HG02938 (cell line): ENCODE measurements around the gene PDLIM7.

Source experiments
- ATAC-seq: cut with Tn5 transposase; IDR thresholded peaks from one replicate; pipeline ENCODE4 v1.9.1; 2021; ENCODE audit warnings: mild to moderate bottlenecking, moderate library complexity; ENCODE audit not compliant: unreplicated experiment

The PDLIM7 gene

DNA sequence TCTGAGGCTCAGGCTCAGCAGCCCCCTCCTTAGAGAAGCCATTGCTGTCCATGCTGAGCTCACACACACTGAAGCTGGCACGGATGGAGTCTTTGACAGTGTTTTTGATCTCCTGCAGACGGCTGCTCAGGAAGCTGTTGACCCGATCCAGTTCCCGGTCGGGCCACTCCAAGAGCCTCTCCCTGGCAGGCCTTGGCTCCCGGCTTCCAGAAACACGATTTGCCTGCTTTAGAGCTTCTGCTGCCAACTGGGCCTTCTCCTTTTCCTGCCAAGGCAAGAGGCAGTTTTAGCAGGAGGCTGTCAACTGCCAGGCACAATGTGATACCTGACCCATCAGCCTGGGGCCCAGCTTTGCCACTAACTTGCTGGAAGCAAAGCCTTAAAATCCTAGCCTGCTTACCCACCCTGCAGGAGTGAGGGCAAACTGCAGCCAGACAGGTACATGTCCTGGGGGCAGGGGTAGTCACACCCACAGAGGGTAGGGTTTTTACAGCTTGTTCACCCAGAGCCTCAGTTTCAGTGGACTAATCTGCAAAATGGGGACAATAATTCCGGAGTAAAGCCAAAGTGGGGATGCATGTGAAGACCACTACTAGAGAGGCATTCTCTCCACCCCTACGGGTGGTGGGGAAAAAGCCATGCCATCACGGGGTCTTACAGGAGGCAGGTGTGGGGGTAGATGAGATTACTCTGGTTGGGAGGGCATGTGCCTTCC, 27.7 kb upstream of the PDLIM7 start:
- no peak for ATAC-seq

- no peak for ATAC-seq
Measured at GRCh38 chr5:177524539-177524900, 27.1 kb upstream of the PDLIM7 start.

GRCh38 chr5:177523711-177524538, 26.5 kb upstream of the PDLIM7 start:
- no peak for ATAC-seq

DNA sequence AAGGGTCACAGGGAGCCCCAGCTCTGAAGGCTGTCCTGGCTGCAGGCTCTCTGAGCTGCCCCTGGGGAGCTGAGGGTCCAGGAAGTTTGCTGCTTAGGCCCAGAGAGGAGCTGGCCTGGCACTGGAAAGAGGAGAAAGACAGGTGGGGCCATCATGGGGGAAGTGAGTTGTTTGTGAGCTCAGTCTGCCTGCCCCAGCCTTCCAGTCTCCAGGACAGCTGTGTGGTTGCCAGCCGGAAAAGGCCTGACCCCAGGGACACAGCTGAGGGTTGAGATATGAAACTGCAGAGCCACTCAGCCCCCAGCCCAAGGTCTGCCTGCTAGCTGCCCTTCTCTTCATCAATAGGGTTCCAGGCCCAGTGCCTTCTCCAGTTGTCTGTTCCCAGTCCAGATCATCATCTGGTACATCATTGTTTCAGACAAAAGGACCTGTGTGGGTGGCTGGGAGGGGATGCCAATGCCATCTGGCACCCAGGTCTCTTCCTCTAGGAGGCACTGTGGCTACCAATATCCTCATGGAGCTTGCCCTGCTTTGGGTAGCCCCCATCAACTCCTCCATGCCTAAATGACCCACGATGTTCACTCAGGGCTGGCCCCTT, 23.6 kb upstream of the PDLIM7 start:
- ATAC-seq, result no peak

DNA sequence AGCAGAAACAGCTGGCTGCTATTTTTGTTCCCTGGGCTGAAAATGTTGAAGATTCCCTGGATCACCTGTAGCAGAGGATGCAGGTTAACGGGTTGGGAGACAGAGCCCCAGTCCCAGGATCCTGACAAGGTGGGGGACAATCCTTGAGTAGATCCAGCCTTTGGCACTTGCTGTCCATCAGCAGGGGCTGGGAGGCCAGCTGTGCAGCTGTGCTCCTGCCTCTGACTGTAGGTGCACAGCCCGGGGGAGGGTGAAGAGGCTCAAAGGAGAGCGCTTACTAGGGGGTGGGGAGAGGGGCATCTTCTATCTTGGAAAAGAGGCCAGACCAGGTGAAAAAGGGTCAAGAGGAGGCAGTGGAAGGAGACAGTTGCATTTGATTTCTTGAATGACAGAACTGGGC, 22.9 kb upstream of the PDLIM7 start:
- no peak for ATAC-seq

DNA sequence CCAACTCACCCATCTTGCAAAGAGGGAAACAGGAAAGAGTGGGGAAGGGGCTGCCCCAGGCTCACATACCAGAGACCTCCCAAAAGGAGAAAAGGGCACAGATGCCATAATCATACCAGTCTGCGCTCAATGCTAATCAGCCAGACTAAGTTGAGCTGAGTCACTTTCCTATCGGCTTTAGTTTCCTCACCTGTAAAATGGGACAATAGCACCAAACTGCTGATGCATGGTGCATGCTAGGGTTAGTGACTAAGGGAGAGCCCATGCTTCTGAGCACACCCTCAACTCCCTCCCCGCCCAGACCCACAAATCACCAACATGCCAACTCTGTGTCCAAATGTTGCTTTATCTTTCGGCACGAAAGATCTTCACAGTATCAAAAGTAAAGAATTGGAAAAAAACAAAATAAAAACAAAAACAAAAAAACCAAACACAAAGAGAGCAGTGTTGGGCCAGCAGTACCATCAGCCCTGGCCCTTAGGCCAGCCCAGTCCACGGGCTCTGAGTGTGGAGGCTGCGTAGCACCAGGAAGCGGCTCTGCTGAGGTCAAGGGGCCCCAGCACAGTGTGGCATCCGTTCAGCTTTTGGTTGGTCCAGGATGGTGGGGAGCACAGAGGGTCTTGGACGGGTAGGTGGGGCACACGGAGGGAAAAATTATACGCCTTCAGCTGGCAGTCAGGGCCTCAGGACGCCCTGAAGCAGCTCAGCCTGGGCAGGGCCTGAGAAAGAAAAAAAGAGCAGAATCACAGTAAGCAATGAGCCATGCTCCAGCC, 22.2 kb upstream of the PDLIM7 start:
- ATAC-seq, result no peak

GRCh38 chr5:177516601-177517568, 19.5 kb upstream of the PDLIM7 start, which contains the start of gene DDX41:
TSS of gene DDX41 (minus strand) at chr5:177516961. CDS start at chr5:177516945, 16 bp downstream.
- ATAC-seq, result peak; percentile 82

DNA sequence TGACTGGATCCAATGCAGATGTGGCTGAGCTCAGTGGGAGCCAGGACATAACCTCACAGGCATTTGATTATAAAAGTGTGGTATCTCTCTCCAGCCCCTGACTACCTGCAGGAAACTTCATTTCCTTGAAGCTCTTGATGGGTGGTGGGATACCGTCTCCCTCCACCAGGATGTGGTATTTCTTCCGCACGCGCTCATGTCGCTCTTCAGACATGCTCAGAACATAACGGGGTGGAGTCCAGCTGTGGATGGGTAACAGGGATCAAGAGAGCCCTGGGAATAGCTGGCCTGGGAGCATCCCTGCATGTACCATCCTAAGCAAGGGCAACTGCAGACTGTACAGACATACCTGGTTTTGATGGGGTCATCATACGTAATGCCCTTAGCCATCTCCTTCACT, 18.2 kb upstream of the PDLIM7 start:
- no peak for ATAC-seq

GRCh38 chr5:177514541-177514940, 17.1 kb upstream of the PDLIM7 start:
- no peak for ATAC-seq

DNA sequence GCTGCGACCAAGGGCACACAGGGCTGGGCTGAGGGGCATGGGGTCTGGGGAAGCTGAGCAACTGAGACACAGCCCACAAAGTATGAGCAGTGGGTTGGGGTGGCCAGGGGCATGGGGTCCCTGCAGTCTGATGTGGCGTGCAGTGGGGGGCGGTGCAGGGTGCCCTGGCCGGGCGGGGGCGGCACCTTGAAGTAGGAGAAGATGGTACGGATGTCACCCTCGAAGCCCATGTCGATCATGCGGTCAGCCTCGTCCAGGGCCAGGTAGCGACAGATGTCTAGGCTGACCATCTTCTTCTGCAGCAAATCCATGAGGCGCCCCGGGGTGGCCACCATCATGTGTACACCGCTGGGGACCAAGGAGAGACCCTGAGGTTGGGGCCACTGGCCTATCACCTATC, 16.1 kb upstream of the PDLIM7 start:
- ATAC-seq, result no peak

DNA sequence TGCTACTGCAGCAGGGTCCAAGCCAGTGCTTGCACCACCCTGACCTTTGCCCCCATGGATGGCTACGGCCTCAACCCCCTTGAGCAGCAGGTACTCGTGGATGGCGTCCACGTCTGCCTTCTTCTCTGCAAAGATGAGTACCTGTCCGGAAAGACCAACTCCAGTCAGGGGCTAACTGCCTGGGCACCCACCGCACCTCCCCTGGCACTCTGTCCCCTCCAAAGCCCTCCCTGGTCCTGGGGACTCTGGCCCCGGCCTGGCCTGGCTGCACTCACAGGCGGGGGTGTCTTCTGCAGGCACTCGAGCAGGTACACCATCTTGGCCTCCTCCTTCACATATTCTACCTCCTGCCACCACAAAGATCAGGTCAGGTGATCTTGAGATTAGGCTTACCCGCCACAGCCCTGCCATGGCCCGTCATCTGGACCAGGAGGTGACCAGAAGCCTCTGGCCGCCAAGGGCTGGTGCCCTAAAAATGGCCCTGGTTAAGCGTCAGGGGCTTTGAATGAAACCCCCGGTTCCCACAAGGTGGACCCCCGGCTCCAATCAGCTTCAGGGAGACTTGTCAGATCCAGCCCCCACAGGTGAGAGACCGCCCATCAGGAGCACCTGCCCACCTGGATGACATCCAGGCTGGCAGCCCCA, 15.5 kb upstream of the PDLIM7 start:
- no peak for ATAC-seq

DNA sequence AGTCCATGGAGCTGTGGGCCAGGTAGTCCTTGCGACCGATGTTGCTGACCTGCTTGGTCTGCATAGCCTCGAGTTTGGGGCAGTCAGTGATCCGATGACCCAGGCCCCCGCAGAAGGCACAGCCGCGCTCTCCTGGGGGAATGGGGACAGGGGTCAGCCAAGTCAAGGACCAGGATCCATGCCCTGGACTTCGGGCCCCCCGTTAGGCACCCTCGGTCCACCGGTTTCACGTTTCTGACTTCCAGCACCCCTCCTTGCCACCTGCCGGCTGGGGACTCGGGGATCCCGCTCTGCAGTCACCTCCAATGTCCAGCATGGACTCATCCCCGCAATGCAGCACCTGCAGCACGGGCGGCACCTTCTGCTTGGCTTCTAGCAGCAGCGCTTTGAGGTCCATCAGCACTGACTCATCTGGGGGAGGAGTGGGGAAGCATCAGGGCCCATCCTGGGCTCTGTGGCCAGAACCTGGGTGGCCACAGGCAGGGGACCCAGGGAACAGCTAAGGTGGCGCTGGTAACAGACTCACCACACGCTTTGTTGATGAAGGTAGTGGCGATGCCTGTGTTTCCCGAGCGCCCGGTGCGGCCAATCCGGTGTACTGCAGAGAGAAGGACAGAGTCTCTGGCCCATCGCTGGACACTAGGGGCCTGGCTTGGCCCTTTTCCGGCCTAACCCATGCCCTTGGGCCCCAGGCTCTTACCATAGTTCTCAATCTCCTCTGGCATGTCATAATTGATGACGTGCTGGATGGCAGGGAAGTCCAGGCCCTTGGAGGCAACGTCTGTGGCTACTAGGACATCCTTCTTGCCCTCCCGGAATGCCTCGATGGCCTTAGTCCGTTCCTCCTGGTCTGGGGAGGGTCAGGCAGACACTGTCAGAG, 14.6 kb upstream of the PDLIM7 start:
- ATAC-seq, result no peak

DNA sequence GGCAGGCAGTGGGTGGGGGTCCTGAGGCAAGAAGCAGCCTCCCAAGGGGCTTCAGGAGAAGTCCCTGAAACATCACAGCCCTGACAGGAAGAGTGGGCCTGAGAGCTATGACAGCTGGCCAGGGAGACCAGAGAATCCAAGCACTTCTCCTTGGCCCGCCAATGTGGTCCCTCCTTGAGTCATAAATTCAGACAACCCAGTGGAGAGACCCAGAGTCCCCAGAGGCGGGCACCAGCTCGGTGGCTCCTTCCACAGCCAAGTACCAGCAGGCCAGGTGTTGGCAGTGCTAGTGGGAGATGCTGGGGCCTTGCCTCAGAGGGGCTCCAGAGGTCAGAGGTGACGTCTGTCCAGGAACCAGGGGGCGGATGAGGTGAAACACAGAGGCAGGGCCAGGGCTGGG, 13.8 kb upstream of the PDLIM7 start:
- ATAC-seq, result no peak

GRCh38 chr5:177510567-177511053, 13.2 kb upstream of the PDLIM7 start:
- peak; percentile 41 for ATAC-seq

GRCh38 chr5:177509991-177510566, 12.7 kb upstream of the PDLIM7 start:
- ATAC-seq, result peak; percentile 34

DNA sequence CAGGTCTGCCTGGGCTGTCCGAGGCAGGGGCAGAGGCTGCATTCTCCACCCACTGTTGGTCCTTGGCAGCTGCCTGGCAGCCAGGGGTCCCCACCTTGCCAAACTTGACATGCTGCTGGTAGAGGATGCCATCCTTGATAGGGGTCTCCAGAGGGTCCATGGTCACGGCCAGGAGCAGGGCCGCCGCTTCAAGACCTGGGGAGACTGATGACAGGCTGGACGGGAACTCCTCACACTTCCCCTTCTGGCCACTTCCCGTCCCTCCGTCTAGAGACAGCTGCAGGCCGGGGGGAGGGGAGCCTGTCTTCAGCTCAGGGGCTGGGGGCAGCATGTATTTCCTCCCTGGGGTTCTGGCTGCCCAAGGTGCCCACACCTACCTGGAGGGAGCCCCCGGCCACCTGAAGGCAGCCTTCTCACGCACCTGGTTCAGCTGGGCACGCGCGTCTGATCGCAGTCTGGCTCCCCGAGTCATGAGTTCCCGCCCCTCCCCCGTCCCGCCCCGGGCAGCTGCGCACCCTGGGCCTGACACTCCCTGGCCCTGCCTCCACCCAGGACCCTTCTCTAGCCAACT, 12.1 kb upstream of the PDLIM7 start, which contains the start of gene DOK3:
Gene DOK3 (minus strand): TSS at position 446 of the 571 bp plus-strand sequence. CDS start 286 bp downstream, at position 160.
- ATAC-seq, result peak; percentile 24

- ATAC-seq, result no peak
Measured at GRCh38 chr5:177508837-177509236, 11.4 kb upstream of the PDLIM7 start.
